Measurements from ENCODE around the gene PKHD1.

GRCh38 chr6:51654647-51655046, 432.8 kb downstream of the PKHD1 start:
- TF ChIP-seq POLR2A (IDR thresholded peaks at IDR 0.05) (no peak), CTCF (IDR thresholded peaks at IDR 0.05) (no peak)

Data from adrenal gland (tissue), 5 donors.